GM21360 (cell line): ENCODE measurements around the gene WNT7B.

Source experiments
- ATAC-seq: cut with Tn5 transposase; IDR thresholded peaks from one replicate; pipeline ENCODE4 v1.9.1; 2021; ENCODE audit warnings: mild to moderate bottlenecking, moderate library complexity; ENCODE audit not compliant: unreplicated experiment

Gene WNT7B

GRCh38 chr22:45977003-45977411 lies at the start of gene WNT7B:
Gene WNT7B (minus strand): TSS chr22:45977162. CDS start chr22:45976754, 408 bp downstream.
- no peak for ATAC-seq

GRCh38 chr22:46025973-46026898 lies 49.3 kb upstream of the WNT7B start:
- no peak for ATAC-seq

GRCh38 chr22:46025225-46025972 lies 48.4 kb upstream of the WNT7B start:
- ATAC-seq: no peak

- ATAC-seq: no peak
Measured at GRCh38 chr22:46024136-46024840, 47.3 kb upstream of the WNT7B start.

- ATAC-seq: no peak
Measured at GRCh38 chr22:46023558-46023981, 46.6 kb upstream of the WNT7B start.

GRCh38 chr22:46022881-46023512 lies 46.0 kb upstream of the WNT7B start:
- ATAC-seq: no peak

- ATAC-seq: no peak
Measured at GRCh38 chr22:46021577-46021976, 44.6 kb upstream of the WNT7B start.

- ATAC-seq: no peak
Measured at GRCh38 chr22:46019351-46019750, 42.4 kb upstream of the WNT7B start.

- ATAC-seq: no peak
Measured at GRCh38 chr22:46018859-46019258, 41.9 kb upstream of the WNT7B start.

GRCh38 chr22:46017166-46017565 lies 40.2 kb upstream of the WNT7B start:
- no peak for ATAC-seq

- ATAC-seq: peak; percentile 76
Measured at GRCh38 chr22:46013460-46014416, 36.8 kb upstream of the WNT7B start.

- ATAC-seq: no peak
Measured at GRCh38 chr22:46012881-46013281, 35.9 kb upstream of the WNT7B start.

GRCh38 chr22:46012182-46012880 lies 35.4 kb upstream of the WNT7B start:
- ATAC-seq: no peak

- no peak for ATAC-seq
Measured at GRCh38 chr22:46011627-46012181, 34.7 kb upstream of the WNT7B start.

GRCh38 chr22:46010951-46011626 lies 34.1 kb upstream of the WNT7B start:
- no peak for ATAC-seq

- no peak for ATAC-seq
Measured at GRCh38 chr22:46010207-46010867, 33.4 kb upstream of the WNT7B start.

- ATAC-seq: no peak
Measured at GRCh38 chr22:46009730-46010129, 32.8 kb upstream of the WNT7B start.
